Measurements from ENCODE around the gene AZGP1. TPM values are rescaled to one million over a fixed set of nuclear protein-coding genes. Genes with fewer than 3 reads are reported as not detected.
"Not testable (repeated sequence)": the region's sequence is repeated elsewhere in the genome, so short reads cannot be mapped to it uniquely, and the experiment has no call there.

AZGP1 gene
- polyA plus RNA-seq, 1 donor (not counting 4 experiments of a cell fraction or from before 2014, with no cell fraction given): 1.3 TPM

- no peak overlapping the region for H3K4me3 ChIP-seq (ENCODE audit: control insufficient read depth in 2 of 3, extremely low read depth in 1 of 3, insufficient read depth in 2 of 3, low read depth in 1 of 3, low read length in 3 of 3)
- H4K20me1 ChIP-seq (ENCODE audit: control insufficient read depth, extremely low read depth, insufficient read depth, low read length): no peaks in the 10 kb centered on the region
- DNase-seq (ENCODE audit: low read depth, low spot score): no peak
- H3K27ac ChIP-seq (ENCODE audit: control insufficient read depth, insufficient read depth, low read length): no peak overlapping the region
- no peak overlapping the region for H2AFZ ChIP-seq (ENCODE audit: control insufficient read depth, low read length)
- no peaks in the 10 kb centered on the region for H3K9me3 ChIP-seq (ENCODE audit: control insufficient read depth, low read depth, low read length)
- no peaks in the 10 kb centered on the region for H3K9me1 ChIP-seq (ENCODE audit: control insufficient read depth, extremely low read depth, insufficient read depth, low read length)
- H3K4me2 ChIP-seq (ENCODE audit: control insufficient read depth, extremely low read depth, insufficient read depth, low read depth, low read length): no peak overlapping the region
- dilution Hi-C loops (cut with MboI; ENCODE audit: extremely low pct_ligation_motif_present, low sequenced_read_pairs): no loop called here
- no peaks in the 10 kb centered on the region for H3K36me3 ChIP-seq (ENCODE audit: control insufficient read depth in 2 of 2, extremely low read depth in 1 of 2, insufficient read depth in 2 of 2, low read length in 2 of 2)
- H3K9ac ChIP-seq (ENCODE audit: control insufficient read depth, extremely low read depth, insufficient read depth, low read length): no peak overlapping the region
- no peaks in the 10 kb centered on the region for H3K27me3 ChIP-seq (ENCODE audit: control insufficient read depth, extremely low read depth, insufficient read depth, low read length)
- FAIRE-seq: no peak
- H3K79me2 ChIP-seq (ENCODE audit: control insufficient read depth, insufficient read depth, low read length): no peaks in the 10 kb centered on the region
- no peaks in the 10 kb centered on the region for H3K4me1 ChIP-seq (ENCODE audit: control insufficient read depth, extremely low read depth, insufficient read depth, low read length)
- TF ChIP-seq EZH2 (IDR thresholded peaks at IDR 0.05; ENCODE audit: low read length) (no peak), CTCF (optimal IDR thresholded peaks at IDR 0.05 in 1 of 3, IDR thresholded peaks at IDR 0.05 in 1 of 3, conservative IDR thresholded peaks at IDR 0.05 in 1 of 3; ENCODE audit: extremely low read depth in 1 of 3, insufficient read depth in 2 of 3, low read length in 3 of 3) (no peak)
These were observed 37.5 kb downstream of the AZGP1 start for GRCh38 chr7:99938296-99938695.

- FAIRE-seq: not testable (repeated sequence)
These were observed 40.8 kb downstream of the AZGP1 start for GRCh38 chr7:99935009-99935408.

GRCh38 chr7:99930376-99930775 lies 45.5 kb downstream of the AZGP1 start:
- no peak for FAIRE-seq
- Histone ChIP-seq H3K4me2 (ENCODE audit: control insufficient read depth, extremely low read depth, insufficient read depth, low read depth, low read length) (no peak overlapping the region), H3K9me1 (ENCODE audit: control insufficient read depth, extremely low read depth, insufficient read depth, low read length) (no peaks in the 10 kb centered on the region), H3K36me3 (ENCODE audit: control insufficient read depth in 2 of 2, extremely low read depth in 1 of 2, insufficient read depth in 2 of 2, low read length in 2 of 2) (no peaks in the 10 kb centered on the region), H2AFZ (ENCODE audit: control insufficient read depth, low read length) (no peak overlapping the region), H3K4me3 (ENCODE audit: control insufficient read depth in 2 of 3, extremely low read depth in 1 of 3, insufficient read depth in 2 of 3, low read depth in 1 of 3, low read length in 3 of 3) (no peak overlapping the region), H3K4me1 (ENCODE audit: control insufficient read depth, extremely low read depth, insufficient read depth, low read length) (peaks cover 10% of the 10 kb centered on the region), H3K9ac (ENCODE audit: control insufficient read depth, extremely low read depth, insufficient read depth, low read length) (no peak overlapping the region), H4K20me1 (ENCODE audit: control insufficient read depth, extremely low read depth, insufficient read depth, low read length) (no peaks in the 10 kb centered on the region), H3K27me3 (ENCODE audit: control insufficient read depth, extremely low read depth, insufficient read depth, low read length) (peaks cover 4% of the 10 kb centered on the region), H3K27ac (ENCODE audit: control insufficient read depth, insufficient read depth, low read length) (no peak overlapping the region), H3K9me3 (ENCODE audit: control insufficient read depth, low read depth, low read length) (no peaks in the 10 kb centered on the region), H3K79me2 (ENCODE audit: control insufficient read depth, insufficient read depth, low read length) (no peaks in the 10 kb centered on the region)
- TF ChIP-seq CTCF (optimal IDR thresholded peaks at IDR 0.05 in 1 of 3, IDR thresholded peaks at IDR 0.05 in 1 of 3, conservative IDR thresholded peaks at IDR 0.05 in 1 of 3; ENCODE audit: extremely low read depth in 1 of 3, insufficient read depth in 2 of 3, low read length in 3 of 3) (no peak), EZH2 (IDR thresholded peaks at IDR 0.05; ENCODE audit: low read length) (no peak)
- dilution Hi-C loops (cut with MboI; ENCODE audit: extremely low pct_ligation_motif_present, low sequenced_read_pairs): no loop called here
- no peak for DNase-seq (ENCODE audit: low read depth, low spot score)

More at GRCh38 chr7:99935009-99935408, 40.8 kb downstream of the AZGP1 start:
- H3K27me3 ChIP-seq (ENCODE audit: control insufficient read depth, extremely low read depth, insufficient read depth, low read length); DNase-seq (ENCODE audit: low read depth, low spot score); H3K9me3 ChIP-seq (ENCODE audit: control insufficient read depth, low read depth, low read length); H2AFZ ChIP-seq (ENCODE audit: control insufficient read depth, low read length); H3K79me2 ChIP-seq (ENCODE audit: control insufficient read depth, insufficient read depth, low read length); H3K4me1 ChIP-seq (ENCODE audit: control insufficient read depth, extremely low read depth, insufficient read depth, low read length); H3K9ac ChIP-seq (ENCODE audit: control insufficient read depth, extremely low read depth, insufficient read depth, low read length); H3K9me1 ChIP-seq (ENCODE audit: control insufficient read depth, extremely low read depth, insufficient read depth, low read length); H4K20me1 ChIP-seq (ENCODE audit: control insufficient read depth, extremely low read depth, insufficient read depth, low read length); H3K27ac ChIP-seq (ENCODE audit: control insufficient read depth, insufficient read depth, low read length); H3K4me3 ChIP-seq (ENCODE audit: control insufficient read depth in 2 of 3, extremely low read depth in 1 of 3, insufficient read depth in 2 of 3, low read depth in 1 of 3, low read length in 3 of 3); H3K36me3 ChIP-seq (ENCODE audit: control insufficient read depth in 2 of 2, extremely low read depth in 1 of 2, insufficient read depth in 2 of 2, low read length in 2 of 2); dilution Hi-C loops (cut with MboI; ENCODE audit: extremely low pct_ligation_motif_present, low sequenced_read_pairs); H3K4me2 ChIP-seq (ENCODE audit: control insufficient read depth, extremely low read depth, insufficient read depth, low read depth, low read length): not testable (repeated sequence)
